ENCODE measurements around the gene AKT1. TPM values are rescaled to one million over a fixed set of nuclear protein-coding genes. Genes with fewer than 3 reads are reported as not detected.

Gene AKT1
- total RNA-seq, 1 experiment from 2014 or later = 83.3 TPM

DNA sequence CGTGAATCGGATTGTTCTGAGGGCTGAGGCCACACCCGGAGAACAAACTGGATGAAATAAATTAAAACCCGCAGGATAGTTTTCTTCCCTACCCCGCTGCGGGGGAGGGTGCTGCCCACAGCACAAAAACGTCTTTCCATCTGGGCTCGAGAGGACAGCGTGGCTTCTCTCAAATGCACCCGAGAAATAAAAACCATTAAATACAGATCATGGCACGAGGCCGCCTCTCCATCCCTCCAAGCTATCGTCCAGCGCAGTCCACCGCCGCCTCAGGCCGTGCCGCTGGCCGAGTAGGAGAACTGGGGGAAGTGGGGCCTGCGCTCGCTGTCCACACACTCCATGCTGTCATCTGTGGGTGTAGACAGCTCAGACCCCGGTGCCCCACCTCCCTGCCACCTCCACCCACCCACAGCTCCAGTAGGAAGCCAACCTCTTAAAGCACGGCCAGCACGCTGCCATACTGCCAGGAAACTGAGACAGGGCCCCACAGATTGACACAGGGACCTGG lies 25.4 kb downstream of the AKT1 start:
- ChIA-PET CTCF (interaction anchor here (0.5 to 4.7 kb wide), 10 partner anchors 13 to 269 kb away, joined by 3 to 47 read pairs (median 4); partner anchors contain the start of gene SIVA1), POLR2A (interaction anchor here (1.8 kb wide), 1 partner anchor 17 kb away, joined by 4 read pairs; the partner anchor contains the start of gene SIVA1)
- Mint-ChIP-seq H3K9me3 (ENCODE audit: unreplicated experiment) (peaks cover 11% of the 10 kb centered on the region), H3K4me1 (ENCODE audit: insufficient read depth, unreplicated experiment) (no peaks in the 10 kb centered on the region), H3K36me3 (ENCODE audit: insufficient read depth, unreplicated experiment) (peaks cover 29% of the 10 kb centered on the region), H3K27me3 (ENCODE audit: insufficient read depth, unreplicated experiment) (no peaks in the 10 kb centered on the region), H3K27ac (ENCODE audit: low read depth, unreplicated experiment) (no peak overlapping the region), H3K4me3 (ENCODE audit: unreplicated experiment) (no peak overlapping the region)
- TF ChIP-seq, protein P1, sequence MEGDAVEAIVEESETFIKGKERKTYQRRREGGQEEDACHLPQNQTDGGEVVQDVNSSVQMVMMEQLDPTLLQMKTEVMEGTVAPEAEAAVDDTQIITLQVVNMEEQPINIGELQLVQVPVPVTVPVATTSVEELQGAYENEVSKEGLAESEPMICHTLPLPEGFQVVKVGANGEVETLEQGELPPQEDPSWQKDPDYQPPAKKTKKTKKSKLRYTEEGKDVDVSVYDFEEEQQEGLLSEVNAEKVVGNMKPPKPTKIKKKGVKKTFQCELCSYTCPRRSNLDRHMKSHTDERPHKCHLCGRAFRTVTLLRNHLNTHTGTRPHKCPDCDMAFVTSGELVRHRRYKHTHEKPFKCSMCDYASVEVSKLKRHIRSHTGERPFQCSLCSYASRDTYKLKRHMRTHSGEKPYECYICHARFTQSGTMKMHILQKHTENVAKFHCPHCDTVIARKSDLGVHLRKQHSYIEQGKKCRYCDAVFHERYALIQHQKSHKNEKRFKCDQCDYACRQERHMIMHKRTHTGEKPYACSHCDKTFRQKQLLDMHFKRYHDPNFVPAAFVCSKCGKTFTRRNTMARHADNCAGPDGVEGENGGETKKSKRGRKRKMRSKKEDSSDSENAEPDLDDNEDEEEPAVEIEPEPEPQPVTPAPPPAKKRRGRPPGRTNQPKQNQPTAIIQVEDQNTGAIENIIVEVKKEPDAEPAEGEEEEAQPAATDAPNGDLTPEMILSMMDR (IDR thresholded peaks at IDR 0.05; ENCODE audit: unreplicated experiment) = no peak
- intact Hi-C loops (cut with micrococcal nuclease) = no loop called here
- no peak for DNase-seq (ENCODE audit: unreplicated experiment)
- no TSS peak for BruUV-seq (replicated peaks)

DNA sequence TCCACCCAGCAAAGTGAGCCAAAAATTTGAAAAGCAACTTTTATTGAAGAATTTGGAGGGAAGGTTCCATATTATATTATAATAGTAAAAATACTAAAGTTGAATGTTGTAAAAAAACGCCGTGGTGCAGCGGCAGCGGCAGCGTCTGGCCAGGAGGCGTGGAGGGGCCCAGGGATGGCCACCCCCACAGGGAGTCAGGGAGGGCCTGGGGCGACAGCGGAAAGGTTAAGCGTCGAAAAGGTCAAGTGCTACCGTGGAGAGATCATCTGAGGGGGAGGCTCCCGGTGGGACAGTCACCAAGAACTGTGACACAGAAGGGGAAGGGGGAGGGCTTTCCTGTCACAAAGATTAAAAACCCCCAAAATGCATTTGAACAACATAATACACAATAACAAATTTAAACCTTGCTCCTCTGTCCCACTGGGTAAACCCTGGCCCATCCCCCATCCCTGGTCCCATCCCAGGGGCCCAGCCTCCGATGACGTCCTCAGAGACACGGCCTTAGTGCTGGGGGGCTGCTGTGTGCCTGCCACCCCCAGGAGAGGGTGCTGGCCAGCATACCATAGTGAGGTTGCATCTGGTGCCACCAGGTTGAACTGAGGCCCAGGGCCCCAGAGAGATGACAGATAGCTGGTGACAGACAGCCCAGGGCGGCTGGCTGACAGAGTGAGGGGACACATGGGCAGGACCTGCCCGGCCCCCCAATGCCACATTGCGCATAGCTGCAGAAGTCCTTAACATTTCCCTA lies 26.1 kb downstream of the AKT1 start:
- peaks cover 23% of the 10 kb centered on the region for H3K36me3 Mint-ChIP-seq (ENCODE audit: insufficient read depth, unreplicated experiment)
- intact Hi-C loops (cut with micrococcal nuclease) = no loop called here
- no peak overlapping the region for H3K4me3 Mint-ChIP-seq (ENCODE audit: unreplicated experiment)
- TF ChIP-seq, protein P1 (IDR thresholded peaks at IDR 0.05; ENCODE audit: unreplicated experiment) = no peak
- H3K27ac Mint-ChIP-seq (ENCODE audit: low read depth, unreplicated experiment) = no peak overlapping the region
- BruUV-seq (replicated peaks) = TSS peak; percentile 68
- DNase-seq (ENCODE audit: unreplicated experiment) = no peak
- peaks cover 11% of the 10 kb centered on the region for H3K9me3 Mint-ChIP-seq (ENCODE audit: unreplicated experiment)
- no peaks in the 10 kb centered on the region for H3K4me1 Mint-ChIP-seq (ENCODE audit: insufficient read depth, unreplicated experiment)
- POLR2A ChIA-PET = interaction anchor here (0.6 to 1.8 kb wide), 5 partner anchors 16 to 204 kb away, joined by 3 to 5 read pairs (median 4); partner anchors contain the start of gene SIVA1
- CTCF ChIA-PET = interaction anchor here (0.5 to 4.7 kb wide), 21 partner anchors 9 to 785 kb away, joined by 3 to 47 read pairs (median 4); partner anchors contain the start of gene SIVA1
- no peaks in the 10 kb centered on the region for H3K27me3 Mint-ChIP-seq (ENCODE audit: insufficient read depth, unreplicated experiment)

DNA sequence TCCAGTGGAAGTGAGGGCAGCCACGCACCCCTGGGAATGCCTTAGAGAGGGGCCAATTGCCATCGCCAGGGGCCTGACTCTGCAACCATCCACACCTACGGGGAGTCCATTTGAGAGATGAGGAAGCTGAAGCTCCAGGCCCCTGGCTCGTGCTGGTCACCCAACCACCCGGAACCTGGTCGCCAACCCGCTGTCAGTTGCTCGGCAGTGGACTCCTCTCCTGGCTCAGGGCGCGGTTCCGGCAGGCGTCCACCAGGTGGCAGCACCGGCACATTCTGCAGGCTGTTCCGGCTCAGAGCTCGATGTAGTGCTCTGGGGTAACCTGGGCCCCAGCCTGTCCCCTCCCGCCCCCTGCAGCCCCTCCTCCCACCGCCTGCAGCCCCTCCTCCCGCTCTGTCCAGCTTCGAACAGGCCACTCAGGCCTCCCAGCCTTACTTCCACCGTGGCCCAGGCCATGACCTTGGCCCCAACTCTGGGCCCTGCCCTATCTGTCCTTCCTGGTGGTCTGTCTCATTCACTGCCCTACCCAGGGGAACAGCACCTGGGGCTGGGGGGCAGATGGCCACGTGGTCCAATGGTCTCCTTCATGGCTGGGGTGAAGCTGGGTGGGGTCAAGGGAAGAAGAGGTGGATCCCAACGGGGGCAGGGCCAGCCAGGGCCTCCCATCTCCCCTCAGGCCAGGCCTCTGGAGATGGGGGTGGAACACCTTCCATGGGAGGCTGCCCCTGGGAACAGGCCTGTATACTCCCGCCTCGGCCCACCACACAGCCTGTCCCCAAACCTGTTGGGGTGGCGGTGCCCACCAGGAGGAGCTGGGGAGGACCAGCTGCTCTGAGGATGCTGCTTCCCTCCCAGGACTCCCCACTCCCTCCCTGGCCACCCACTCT lies 26.9 kb downstream of the AKT1 start:
- intact Hi-C loops (cut with micrococcal nuclease) = loop anchor here (1.0 kb wide), 2 partner anchors 52 to 58 kb away; no protein-coding TSS in a partner anchor
- Mint-ChIP-seq H3K27me3 (ENCODE audit: insufficient read depth, unreplicated experiment) (no peaks in the 10 kb centered on the region), H3K4me1 (ENCODE audit: insufficient read depth, unreplicated experiment) (no peaks in the 10 kb centered on the region), H3K36me3 (ENCODE audit: insufficient read depth, unreplicated experiment) (peaks cover 21% of the 10 kb centered on the region), H3K4me3 (ENCODE audit: unreplicated experiment) (no peak overlapping the region), H3K27ac (ENCODE audit: low read depth, unreplicated experiment) (no peak overlapping the region), H3K9me3 (ENCODE audit: unreplicated experiment) (peaks cover 11% of the 10 kb centered on the region)
- BruUV-seq (replicated peaks) = no TSS peak
- ChIA-PET CTCF (interaction anchor here (0.5 to 4.7 kb wide), 24 partner anchors 10 to 1664 kb away, joined by 3 to 47 read pairs (median 4); partner anchors contain the start of gene SIVA1), POLR2A (interaction anchor here (0.6 to 1.3 kb wide), 9 partner anchors 15 to 713 kb away, joined by 3 to 6 read pairs (median 3); partner anchors contain the start of gene SIVA1)
- DNase-seq (ENCODE audit: unreplicated experiment) = peak; percentile 77
- TF ChIP-seq, protein P1 (IDR thresholded peaks at IDR 0.05; ENCODE audit: unreplicated experiment) = peak; percentile 96

Data from MCF 10A (cell line).